ENCODE data around the gene CTAGE9. TPM values are rescaled to one million over a fixed set of nuclear protein-coding genes. Genes with fewer than 3 reads are reported as not detected.

Gene CTAGE9
- total RNA-seq, 3 donors from 2014 or later, result not detected

- no peak for ATAC-seq
- intact Hi-C loops (cut with DNase I, micrococcal nuclease), result no loop called here
- no peaks in the 10 kb centered on the region for H3K9me3 ChIP-seq
- no peak overlapping the region for H3K4me3 ChIP-seq
- no peaks in the 10 kb centered on the region for H3K36me3 ChIP-seq (ENCODE audit: low read depth)
- H3K4me1 ChIP-seq (ENCODE audit: low read depth), result no peaks in the 10 kb centered on the region
- DNase-seq, result no peak
- TF ChIP-seq CTCF (IDR thresholded peaks at IDR 0.05), result no peak
Observed at GRCh38 chr6:131733376-131734016, 22.7 kb upstream of the CTAGE9 start.

- Histone ChIP-seq H3K4me3 (no peak overlapping the region), H3K4me1 (ENCODE audit: low read depth) (no peaks in the 10 kb centered on the region), H3K36me3 (ENCODE audit: low read depth) (no peaks in the 10 kb centered on the region), H3K9me3 (no peaks in the 10 kb centered on the region)
- DNase-seq (no peak), ATAC-seq (no peak)
- TF ChIP-seq CTCF (IDR thresholded peaks at IDR 0.05), result no peak
- intact Hi-C loops (cut with DNase I, micrococcal nuclease), result no loop called here
Observed at GRCh38 chr6:131731224-131731623, 20.4 kb upstream of the CTAGE9 start.

GRCh38 chr6:131730264-131730663 lies 19.4 kb upstream of the CTAGE9 start:
- Histone ChIP-seq H3K36me3 (ENCODE audit: low read depth) (no peaks in the 10 kb centered on the region), H3K9me3 (no peaks in the 10 kb centered on the region), H3K4me1 (ENCODE audit: low read depth) (no peaks in the 10 kb centered on the region), H3K4me3 (no peak overlapping the region)
- no peak for TF ChIP-seq CTCF (IDR thresholded peaks at IDR 0.05)
- intact Hi-C loops (cut with DNase I, micrococcal nuclease), result no loop called here
- DNase-seq, result no peak
- no peak for ATAC-seq

- no peak for ATAC-seq
- H3K4me3 ChIP-seq, result no peak overlapping the region
- no peaks in the 10 kb centered on the region for H3K9me3 ChIP-seq
- H3K4me1 ChIP-seq (ENCODE audit: low read depth), result no peaks in the 10 kb centered on the region
- intact Hi-C loops (cut with DNase I, micrococcal nuclease), result no loop called here
- no peak for DNase-seq
- no peaks in the 10 kb centered on the region for H3K36me3 ChIP-seq (ENCODE audit: low read depth)
- no peak for TF ChIP-seq CTCF (IDR thresholded peaks at IDR 0.05)
Observed at GRCh38 chr6:131729550-131729949, 18.7 kb upstream of the CTAGE9 start.

- no peak for TF ChIP-seq CTCF (IDR thresholded peaks at IDR 0.05)
- Histone ChIP-seq H3K36me3 (ENCODE audit: low read depth) (no peaks in the 10 kb centered on the region), H3K9me3 (no peaks in the 10 kb centered on the region), H3K4me3 (no peak overlapping the region), H3K4me1 (ENCODE audit: low read depth) (no peaks in the 10 kb centered on the region)
- intact Hi-C loops (cut with DNase I, micrococcal nuclease), result no loop called here
- ATAC-seq (no peak), DNase-seq (no peak)
Observed at GRCh38 chr6:131728296-131728939, 17.6 kb upstream of the CTAGE9 start.

All from mucosa of descending colon (tissue), 3 donors.